ENCODE data around the gene ZBTB18. TPM values are rescaled to one million over a fixed set of nuclear protein-coding genes. Genes with fewer than 3 reads are reported as not detected.

Gene ZBTB18
- total RNA-seq, 1 experiment from 2014 or later, result 4.4 TPM

Other genes with a start within 250 kb of the ZBTB18 start
- 4.4 and 8.0 TPM in 2 replicates for gene AKT3, start 201.0 kb upstream of the ZBTB18 start, total RNA-seq (2014; rRNA removed; shearing (Covaris generic); ENCODE audit: low replicate concordance)

All from MG63 (cell line).